NCI-H1092 (cell line): ENCODE measurements around the gene CTIF.

Source experiments
- DNase-seq: peaks from one replicate; lab custom pipeline; 2025; lab: John Stamatoyannopoulos, UW

Gene CTIF

GRCh38 chr18:48835745-48836170 lies 296.9 kb downstream of the CTIF start:
- DNase-seq, result no peak

GRCh38 chr18:48836231-48836805 lies 297.5 kb downstream of the CTIF start:
- DNase-seq, result no peak

- no peak for DNase-seq
Measured at GRCh38 chr18:48836806-48837615, 298.2 kb downstream of the CTIF start.

GRCh38 chr18:48837676-48838075 lies 298.8 kb downstream of the CTIF start:
- DNase-seq, result no peak

- no peak for DNase-seq
Measured at GRCh38 chr18:48838166-48838775, 299.4 kb downstream of the CTIF start.

GRCh38 chr18:48838921-48839818 lies 300.3 kb downstream of the CTIF start:
- no peak for DNase-seq

- DNase-seq, result no peak
Measured at GRCh38 chr18:48839819-48840490, 301.1 kb downstream of the CTIF start.

- no peak for DNase-seq
Measured at GRCh38 chr18:48840491-48840877, 301.7 kb downstream of the CTIF start.

- DNase-seq, result no peak
Measured at GRCh38 chr18:48841381-48842258, 302.8 kb downstream of the CTIF start.

GRCh38 chr18:48842259-48843061 lies 303.6 kb downstream of the CTIF start:
- no peak for DNase-seq

GRCh38 chr18:48843162-48843561 lies 304.3 kb downstream of the CTIF start:
- DNase-seq, result no peak

GRCh38 chr18:48843596-48843995 lies 304.8 kb downstream of the CTIF start:
- DNase-seq, result no peak

- no peak for DNase-seq
Measured at GRCh38 chr18:48844271-48844670, 305.4 kb downstream of the CTIF start.

GRCh38 chr18:48845174-48845573 lies 306.3 kb downstream of the CTIF start:
- no peak for DNase-seq

- DNase-seq, result no peak
Measured at GRCh38 chr18:48846423-48846932, 307.6 kb downstream of the CTIF start.

GRCh38 chr18:48847807-48848486 lies 309.1 kb downstream of the CTIF start:
- DNase-seq, result no peak

- DNase-seq, result no peak
Measured at GRCh38 chr18:48848641-48849143, 309.9 kb downstream of the CTIF start.

GRCh38 chr18:48850822-48851598 lies 312.2 kb downstream of the CTIF start:
- no peak for DNase-seq
